B cell (primary cell): Measurements from ENCODE around the gene PVALEF. TPM values are rescaled to one million over a fixed set of nuclear protein-coding genes. Genes with fewer than 3 reads are reported as not detected.
A peak's percentile ranks its signal among the peaks of the same experiment; 100 is the strongest.

Experiments
- ATAC-seq: fragments of 200-7000 bp; cut with Tn5 transposase; one replicate; pipeline ENCODE4 v1.10.0; 2021; ENCODE audit warnings: low read depth, mild to moderate bottlenecking, moderate number of reproducible peaks, moderate library complexity
- CTCF ChIA-PET: fragments of 350-600 bp; sonication (Branson Sonifier 250); formaldehyde crosslinking; loops from one replicate; lab custom pipeline; 2021; ENCODE audit warnings: antibody characterized with exemption, inconsistent platforms; lab: Charles Lee
- POLR2A ChIA-PET: fragments of 350-600 bp; sonication (Branson Sonifier 250); formaldehyde crosslinking; loops from one replicate; lab custom pipeline; 2021; ENCODE audit warnings: antibody characterized with exemption; lab: Charles Lee
- DNase-seq: peaks from one replicate; pipeline ENCODE4 v3.0.0; 2013
- H2AFZ ChIP-seq: 2 replicates; pipeline ENCODE4 v1.6.1; 2012; ENCODE audit warnings: mild to moderate bottlenecking, low read depth, low read length; ENCODE audit not compliant: insufficient read depth, poor library complexity, severe bottlenecking
- H3K27ac ChIP-seq, 2 donors: 1 replicate in 1 of 2; 2 replicates in 1 of 2; pipeline ENCODE4 v1.5.1; 2012 to 2013; ENCODE audit warnings: low read length in 2 of 2, mild to moderate bottlenecking in 2 of 2, moderate library complexity in 1 of 2
- H3K27me3 ChIP-seq, 4 experiments: fragments of 200-600 bp in 1 of 4; sonication (generic) in 1 of 4; replicated peaks in 1 of 4; 1 replicate in 2 of 4; 2 replicates in 2 of 4; pipeline versions ENCODE4 v1.6.1 to v1.7.0; 2013 to 2016; ENCODE audit warnings: low read length in 3 of 4, mild to moderate bottlenecking in 2 of 4, mixed read lengths in 1 of 4, moderate library complexity in 1 of 4; ENCODE audit not compliant: insufficient read depth in 4 of 4, control insufficient read depth in 3 of 4; ENCODE audit errors: control extremely low read depth in 1 of 4
- H3K36me3 ChIP-seq, 2 experiments: replicated peaks in 1 of 2; 1 replicate in 1 of 2; 2 replicates in 1 of 2; pipeline versions ENCODE4 v1.6.1 to v1.7.1; 2013; ENCODE audit warnings: low read length in 1 of 2; ENCODE audit not compliant: insufficient read depth in 2 of 2, control insufficient read depth in 1 of 2; ENCODE audit errors: control extremely low read depth in 1 of 2, extremely low read depth in 1 of 2
- H3K4me1 ChIP-seq, 2 donors: fragments of 200-600 bp in 1 of 2; sonication (generic) in 1 of 2; 1 replicate in 1 of 2; 2 replicates in 1 of 2; pipeline versions ENCODE4 v1.5.1 to v1.6.1; 2013 to 2017; ENCODE audit warnings: low read length in 2 of 2; ENCODE audit not compliant: control insufficient read depth in 2 of 2, insufficient read depth in 2 of 2
- H3K4me2 ChIP-seq: replicated peaks from 2 replicates; pipeline ENCODE3; 2012; ENCODE audit warnings: mild to moderate bottlenecking, low read depth, low read length; ENCODE audit not compliant: poor library complexity, severe bottlenecking
- H3K4me3 ChIP-seq, 5 experiments: fragments of 200-600 bp in 1 of 5; sonication (generic) in 1 of 5; 1 replicate in 3 of 5; 2 replicates in 2 of 5; pipeline versions ENCODE4 v1.5.1 to v1.7.0; 2011 to 2016; ENCODE audit warnings: low read length in 4 of 5, mild to moderate bottlenecking in 4 of 5, low read depth in 2 of 5, control low read depth in 1 of 5, moderate library complexity in 1 of 5; ENCODE audit not compliant: insufficient read depth in 1 of 5; ENCODE audit errors: control extremely low read depth in 1 of 5, extremely low read depth in 1 of 5
- H3K79me2 ChIP-seq: fragments of 200-600 bp; sonication (generic); one replicate; pipeline ENCODE4 v1.6.0; 2016; ENCODE audit warnings: low read length; ENCODE audit not compliant: control insufficient read depth, insufficient read depth
- H3K9ac ChIP-seq: fragments of 200-600 bp; sonication (generic); 2 replicates; pipeline ENCODE4 v1.6.1; 2017; ENCODE audit warnings: mild to moderate bottlenecking, low read length, moderate library complexity
- H3K9me3 ChIP-seq, 3 donors: one replicate each; pipeline versions ENCODE4 v1.6.1 to v1.7.1; 2013; ENCODE audit warnings: low read length in 2 of 3; ENCODE audit not compliant: control insufficient read depth in 2 of 3, insufficient read depth in 1 of 3; ENCODE audit errors: control extremely low read depth in 1 of 3
- H4K20me1 ChIP-seq: 2 replicates; pipeline ENCODE4 v1.6.0; 2012; ENCODE audit warnings: mild to moderate bottlenecking, low read length; ENCODE audit not compliant: insufficient read depth, control insufficient read depth, poor library complexity, severe bottlenecking
- H3K27ac Mint-ChIP-seq: one replicate; pipeline ENCODE4 v1.8.0; 2021; ENCODE audit warnings: mixed read lengths
- H3K27me3 Mint-ChIP-seq: one replicate; pipeline ENCODE4 v1.8.0; 2021; ENCODE audit warnings: mixed read lengths
- H3K4me1 Mint-ChIP-seq: one replicate; pipeline ENCODE4 v1.8.0; 2021; ENCODE audit warnings: mixed read lengths
- H3K4me3 Mint-ChIP-seq: one replicate; pipeline ENCODE4 v1.8.0; 2021; ENCODE audit warnings: mixed read lengths
- H3K9me3 Mint-ChIP-seq: one replicate; pipeline ENCODE4 v1.8.0; 2022; ENCODE audit warnings: mixed read lengths; ENCODE audit not compliant: insufficient read depth
- CTCF ChIP-seq: fragments of 200-600 bp; IDR thresholded peaks from one replicate; pipeline ENCODE4 v1.8.0; 2022; ENCODE audit warnings: antibody characterized with exemption, mild to moderate bottlenecking
- EZH2 ChIP-seq: IDR thresholded peaks from 2 replicates; pipeline ENCODE4 v1.6.1; 2012; ENCODE audit warnings: borderline replicate concordance, low read depth, mild to moderate bottlenecking, moderate library complexity, low read length; ENCODE audit not compliant: insufficient read depth, poor library complexity, severe bottlenecking
- WGBS: methylation state at CpG from one replicate; pipeline ENCODE4 v1.1.5; 2013; ENCODE audit warnings: missing lambda C conversion rate; ENCODE audit not compliant: insufficient coverage; 5-methylcytosine and 5-hydroxymethylcytosine counted together
- intact Hi-C: fragments of 100-400 bp; cut with micrococcal nuclease; formaldehyde crosslinking; loops from one replicate; pipeline ENCODE4 v1.10.0; 2022
- polyA plus RNA-seq: library from polyadenylated mRNA; depleted of rRNA; stranded (reverse); fragments of >200 nt; gene quantifications from 2 replicates; pipeline ENCODE4 v1.2.3, GENCODE V29; 2012
- total RNA-seq, 2 donors: library from RNA; stranded (reverse); fragments of 120-200 nt in 1 of 2; gene quantifications; 1 replicate in 1 of 2; 2 replicates in 1 of 2; pipeline versions ENCODE4 v1.2.3 to v1.2.4, GENCODE V29; 2013 to 2022

Gene PVALEF
- total and polyA plus RNA-seq, 2 donors (not counting 1 experiment from before 2014, with no cell fraction given): not detected

DNA sequence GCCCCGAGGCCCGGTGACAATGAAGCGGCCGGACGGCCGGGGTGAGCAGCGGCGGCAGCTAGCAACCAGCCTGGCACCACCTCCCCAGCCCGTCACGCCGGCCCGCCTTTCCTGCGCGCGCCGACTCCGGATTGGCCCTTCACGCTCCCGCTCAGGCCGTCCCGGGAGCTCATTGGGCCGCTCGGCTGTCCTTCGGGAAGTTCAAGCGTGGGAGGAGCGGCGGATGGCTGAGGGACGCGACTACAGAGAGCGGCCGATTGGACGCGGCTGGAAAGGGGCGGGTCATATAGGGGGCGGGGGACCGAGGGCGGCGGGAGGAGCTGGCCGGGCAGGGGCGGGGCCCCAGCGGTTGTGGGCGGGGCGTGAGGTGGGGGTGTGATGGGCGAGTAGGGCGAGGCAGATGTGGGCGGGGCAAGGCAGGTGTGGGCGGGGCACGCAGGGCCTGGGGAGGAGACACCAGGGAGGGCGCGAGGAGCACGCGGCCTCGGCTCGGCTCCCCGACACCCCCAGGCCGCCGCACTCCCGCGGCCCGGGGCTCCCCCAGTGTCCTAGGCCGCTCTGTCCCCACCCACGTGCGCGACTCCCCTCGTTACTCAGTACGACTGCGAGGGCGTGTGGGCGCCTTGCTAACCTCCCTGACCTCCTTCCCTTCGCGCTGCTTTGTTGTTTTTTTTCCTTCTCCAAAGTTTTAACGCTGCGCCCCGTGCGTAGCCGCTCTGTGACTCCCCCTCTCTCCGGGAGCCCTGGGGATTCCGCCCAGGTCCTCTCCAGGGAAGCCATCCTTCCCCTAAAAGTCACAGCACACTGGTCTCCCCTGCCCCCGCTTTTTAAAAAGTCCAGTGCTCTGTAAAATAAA lies 57.8 kb downstream of the PVALEF start, which contains the start of gene CEP131:
CEP131 (minus strand) TSS at position 60 of the 856 bp plus-strand sequence. CDS start 2,909 bp downstream, outside the sequence.
- peaks cover 17% of the 10 kb centered on the region for H3K79me2 ChIP-seq
- Mint-ChIP-seq H3K9me3 (no peaks in the 10 kb centered on the region), H3K4me3 (peak within 1 kb of the TSS; percentile 91), H3K27me3 (no peaks in the 10 kb centered on the region), H3K4me1 (peaks cover 33% of the 10 kb centered on the region), H3K27ac (peak within 1 kb of the TSS; percentile 87)
- intact Hi-C loops: loop anchor here (1.0 to 5.0 kb wide), 5 partner anchors 16 to 1076 kb away; partner anchors contain the start of genes EIF4A3, FAAP100, NDUFAF8 and RNF213
- ChIA-PET CTCF (interaction anchor here (1.0 to 1.4 kb wide), 3 partner anchors 17 to 378 kb away, joined by 4 to 12 read pairs (median 4); partner anchors contain the start of genes NDUFAF8 and TEPSIN), POLR2A (interaction anchor here (0.6 to 1.3 kb wide), 7 partner anchors 16 to 988 kb away, joined by 3 to 18 read pairs (median 4); partner anchors contain the start of genes FAAP100, NDUFAF8, SLC38A10 and TEPSIN)
- TF ChIP-seq EZH2 (no peak), CTCF (no peak)
- H2AFZ ChIP-seq: peak within 1 kb of the TSS; percentile 95
- H4K20me1 ChIP-seq: peaks cover 9% of the 10 kb centered on the region
- peak; percentile 98 for DNase-seq
- peak within 1 kb of the TSS; percentile 96 for H3K4me2 ChIP-seq
- peak within 1 kb of the TSS; percentile 38 to 88 for H3K27ac ChIP-seq
- peak within 1 kb of the TSS; percentile 11 to 76 (median 64) for H3K4me3 ChIP-seq
- no peaks in the 10 kb centered on the region for H3K27me3 ChIP-seq
- whole genome bisulfite sequencing: under 1% methylated on average over 70 of the region's 79 CpGs
- peak; percentile 92 for ATAC-seq
- peak within 1 kb of the TSS; percentile 74 for H3K9ac ChIP-seq
- H3K9me3 ChIP-seq: peaks cover 0 to 9% (median 0%) of the 10 kb centered on the region in 3 donors
- peaks cover 0 to 10% of the 10 kb centered on the region in 2 experiments for H3K36me3 ChIP-seq
- H3K4me1 ChIP-seq: peaks cover 25 to 35% of the 10 kb centered on the region in 2 donors
